Measurements from ENCODE around the gene CRYBG1.

Gene CRYBG1

GRCh38 chr6:106421496-106421895 lies 61.0 kb downstream of the CRYBG1 start:
- no peak for DNase-seq (ENCODE audit: low read depth)

DNA sequence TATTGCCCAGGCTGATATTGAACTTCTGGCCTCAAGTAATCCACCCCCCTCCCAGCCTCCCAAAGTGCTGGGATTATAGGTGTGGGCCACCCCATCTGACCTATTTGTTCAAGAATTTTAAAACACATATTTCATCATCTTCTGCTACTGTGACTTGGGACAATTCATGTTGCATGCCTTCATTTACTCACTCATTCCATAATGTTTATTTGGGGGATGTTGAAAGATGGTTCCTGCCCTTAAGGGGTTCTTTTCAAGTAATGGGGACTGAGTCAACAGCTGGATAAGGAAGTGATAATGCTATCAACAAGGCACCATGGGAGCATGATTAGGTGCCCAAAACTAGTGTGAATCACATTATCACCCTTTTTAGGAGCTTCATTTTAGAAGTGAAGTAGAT lies 62.0 kb downstream of the CRYBG1 start:
- DNase-seq (ENCODE audit: low read depth), result no peak

DNA sequence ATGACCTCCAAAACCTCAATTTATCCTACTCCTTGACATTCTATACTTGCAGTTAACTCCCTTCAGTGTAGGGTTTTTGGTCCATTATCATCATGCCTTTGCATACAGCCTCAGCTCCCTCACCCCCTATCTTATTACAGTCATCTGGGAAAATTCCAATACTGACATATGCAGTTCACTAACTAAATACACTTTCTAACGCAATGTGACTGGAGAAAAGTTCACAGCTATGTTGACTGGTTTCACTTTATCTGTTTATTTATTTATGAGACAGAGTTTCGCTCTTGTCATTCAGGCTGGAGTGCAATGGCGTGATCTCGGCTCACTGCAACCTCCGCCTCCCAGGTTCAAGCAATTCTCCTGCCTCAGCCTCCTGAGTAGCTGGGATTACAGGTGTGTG lies 64.9 kb downstream of the CRYBG1 start:
- DNase-seq (ENCODE audit: low read depth), result no peak

DNA sequence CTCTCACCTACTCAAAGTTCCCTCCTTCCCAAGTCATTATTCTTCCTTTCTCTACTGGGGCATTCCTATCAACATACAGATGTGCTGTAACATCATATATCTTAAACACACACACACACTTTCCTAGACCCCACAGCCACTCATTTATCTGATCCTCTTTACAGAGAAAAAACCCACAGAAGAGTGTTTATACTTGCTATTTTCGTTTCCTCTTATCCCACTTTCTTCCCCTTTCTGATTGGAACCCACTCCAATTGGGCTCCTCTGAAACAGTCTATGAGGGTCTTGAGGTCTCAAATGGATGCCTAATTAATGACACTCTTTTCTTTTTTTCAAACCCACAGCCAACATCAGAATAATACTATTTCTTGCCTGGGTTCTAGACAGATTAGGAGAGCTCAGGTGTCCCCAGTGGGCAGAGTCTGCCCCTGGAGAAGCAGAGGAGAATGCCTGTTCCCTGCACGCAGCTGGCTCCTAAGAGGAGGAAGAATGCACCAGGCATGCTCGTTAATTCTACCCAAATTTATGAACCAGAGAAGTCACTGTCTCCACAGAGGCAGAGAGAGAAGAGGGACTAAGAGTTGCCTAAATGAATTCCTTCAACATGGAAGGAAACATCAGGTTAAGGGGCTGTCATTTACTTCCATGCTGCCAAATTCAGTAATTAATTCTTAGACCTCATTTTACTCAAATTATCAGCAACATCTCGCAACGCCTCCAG lies 65.9 kb downstream of the CRYBG1 start:
- DNase-seq (ENCODE audit: low read depth), result no peak

DNA sequence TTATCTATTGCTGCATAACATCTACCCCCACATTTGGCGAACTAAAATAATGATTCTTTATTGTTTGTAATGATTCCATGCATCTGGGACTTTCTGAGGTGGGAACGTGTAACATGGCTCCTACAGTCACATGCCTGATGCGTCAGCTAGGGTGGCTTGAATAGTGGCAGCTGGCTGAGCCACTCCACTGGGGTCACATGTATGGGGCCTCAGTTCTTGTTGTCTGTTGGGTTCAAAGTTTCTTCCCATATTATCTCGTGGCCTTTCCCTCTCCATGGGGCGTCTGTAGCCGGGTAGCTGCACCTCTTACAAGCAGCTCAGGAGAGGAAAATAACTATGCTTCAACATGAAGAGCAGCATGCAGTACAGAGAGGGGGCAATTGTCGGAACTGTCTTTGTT lies 69.9 kb downstream of the CRYBG1 start:
- no peak for DNase-seq (ENCODE audit: low read depth)

DNA sequence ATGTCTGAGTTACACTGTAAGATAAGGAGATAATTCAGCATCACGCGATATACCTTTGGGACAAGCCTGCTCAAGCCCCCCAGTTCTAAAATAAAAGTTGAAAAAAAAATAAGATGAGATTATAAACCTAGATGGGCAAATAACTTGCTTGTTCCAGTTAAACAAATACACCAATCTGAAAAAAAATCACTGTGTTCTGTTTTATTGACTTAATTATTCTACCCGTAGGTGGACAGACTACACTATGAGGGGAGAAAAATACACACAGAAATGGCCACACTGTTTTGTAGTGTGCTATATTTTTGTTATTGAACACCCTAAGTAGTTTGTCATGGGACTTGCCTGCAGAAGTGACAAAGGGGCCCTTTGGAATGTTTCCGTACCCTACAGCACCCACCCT lies 70.9 kb downstream of the CRYBG1 start:
- DNase-seq (ENCODE audit: low read depth), result no peak

GRCh38 chr6:106431972-106432371 lies 71.5 kb downstream of the CRYBG1 start:
- no peak for DNase-seq (ENCODE audit: low read depth)

GRCh38 chr6:106434530-106434929 lies 74.0 kb downstream of the CRYBG1 start:
- no peak for DNase-seq (ENCODE audit: low read depth)

DNA sequence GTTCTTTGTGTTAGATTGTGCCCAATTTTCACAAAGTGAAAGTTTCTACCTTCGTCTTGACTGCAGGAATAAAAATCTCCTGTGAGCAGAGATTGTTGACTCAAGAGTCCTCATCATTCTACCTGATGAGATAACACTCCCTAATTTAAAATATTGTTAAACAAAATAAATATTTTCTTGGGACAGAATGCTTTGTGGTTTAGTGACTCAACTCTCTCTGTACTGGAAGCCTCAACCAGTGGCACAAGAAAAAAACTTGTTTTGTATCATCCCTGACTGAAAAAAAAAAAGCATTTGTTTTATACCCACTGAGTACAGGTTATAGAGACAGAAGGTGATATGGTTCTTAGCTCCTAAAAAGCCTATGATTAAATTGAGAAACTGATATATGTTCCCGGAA lies 78.9 kb downstream of the CRYBG1 start:
- no peak for DNase-seq (ENCODE audit: low read depth)

DNA sequence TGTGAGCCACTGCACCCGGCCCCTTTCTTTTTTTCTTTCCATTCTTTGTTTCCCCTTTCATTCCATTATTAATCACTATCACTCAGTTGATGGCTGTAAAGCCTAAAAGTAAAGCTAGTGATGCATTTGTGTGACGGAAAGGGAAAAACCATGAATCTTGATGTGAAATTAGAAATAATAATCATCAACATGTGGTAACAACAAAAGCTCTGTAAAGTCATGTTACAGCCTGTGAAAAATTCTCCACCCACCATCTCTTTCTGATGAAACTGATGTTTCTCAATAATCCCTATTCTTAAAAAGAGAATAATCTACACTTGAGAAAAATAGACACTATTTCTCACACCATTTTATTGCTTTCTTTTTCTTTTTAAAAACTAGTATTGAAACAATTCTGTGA lies 80.0 kb downstream of the CRYBG1 start:
- DNase-seq (ENCODE audit: low read depth), result no peak

DNA sequence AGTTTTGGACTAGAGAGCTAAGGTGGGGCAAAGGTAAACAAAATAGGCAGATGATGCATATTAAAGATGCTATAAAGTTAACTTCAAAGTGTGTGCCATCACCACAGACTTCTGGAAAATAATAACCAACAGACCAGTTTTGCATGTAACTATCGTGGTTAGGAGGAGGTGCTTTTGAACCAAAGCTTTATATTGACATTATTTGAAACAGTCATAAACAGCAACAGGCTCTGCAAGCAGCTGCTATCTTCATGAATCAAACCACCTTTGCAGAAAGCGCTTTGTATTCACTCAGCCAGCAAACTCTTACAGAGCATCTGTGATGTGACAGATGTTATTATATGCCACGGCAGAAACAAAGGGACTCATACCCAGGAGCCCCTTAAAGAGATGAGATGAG lies 81.9 kb downstream of the CRYBG1 start:
- no peak for DNase-seq (ENCODE audit: low read depth)

DNA sequence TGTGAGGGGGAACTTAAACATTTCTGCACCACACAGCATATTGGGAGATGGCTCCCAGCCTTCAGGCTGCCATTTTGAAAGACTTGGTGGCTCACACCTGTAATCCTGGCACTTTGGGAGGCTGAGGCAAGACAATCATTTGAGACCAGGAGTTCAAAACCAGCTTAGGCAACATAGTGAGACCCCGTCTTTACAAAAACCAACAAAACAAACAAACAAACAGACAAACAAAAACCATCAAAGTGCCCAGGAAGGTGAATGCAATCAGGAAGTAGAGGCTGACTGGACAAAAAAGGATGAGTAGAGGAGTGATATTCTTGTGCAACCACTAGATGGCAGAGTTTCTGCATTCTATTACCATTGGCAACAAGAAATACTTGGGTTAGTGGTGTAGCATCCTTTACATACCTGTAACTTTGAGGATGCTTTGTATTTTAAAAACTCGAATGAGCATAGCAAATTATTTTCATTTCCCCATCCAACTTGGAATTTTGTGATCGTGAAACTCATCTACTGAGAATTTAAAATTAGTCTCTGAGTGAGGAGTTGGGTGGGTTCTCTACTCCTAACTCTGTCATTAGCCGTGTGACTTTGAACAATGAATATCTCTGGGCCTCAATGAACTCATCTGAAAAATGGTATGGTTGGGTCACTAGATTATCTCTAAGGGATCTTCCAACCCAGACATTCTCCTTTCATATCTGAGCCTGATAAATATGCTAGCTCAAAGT lies 84.4 kb downstream of the CRYBG1 start:
- no peak for DNase-seq (ENCODE audit: low read depth)

DNA sequence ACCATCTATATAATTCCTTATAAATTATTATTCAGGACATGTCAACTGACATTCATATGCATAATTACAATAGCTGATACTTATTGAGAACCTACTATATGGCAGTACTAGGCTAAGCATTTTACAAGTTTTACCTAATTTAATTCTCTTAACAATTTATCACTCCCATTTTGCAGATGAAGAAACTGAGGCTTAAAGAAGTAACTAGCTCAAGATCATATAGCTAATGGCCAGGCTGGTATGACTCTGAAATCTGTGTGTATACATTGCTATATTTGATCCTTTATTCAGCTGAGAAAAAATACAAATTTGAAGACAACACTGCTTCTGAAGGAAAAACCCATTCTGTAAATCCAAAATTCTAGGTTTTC lies 85.0 kb downstream of the CRYBG1 start:
- DNase-seq (ENCODE audit: low read depth), result no peak

DNA sequence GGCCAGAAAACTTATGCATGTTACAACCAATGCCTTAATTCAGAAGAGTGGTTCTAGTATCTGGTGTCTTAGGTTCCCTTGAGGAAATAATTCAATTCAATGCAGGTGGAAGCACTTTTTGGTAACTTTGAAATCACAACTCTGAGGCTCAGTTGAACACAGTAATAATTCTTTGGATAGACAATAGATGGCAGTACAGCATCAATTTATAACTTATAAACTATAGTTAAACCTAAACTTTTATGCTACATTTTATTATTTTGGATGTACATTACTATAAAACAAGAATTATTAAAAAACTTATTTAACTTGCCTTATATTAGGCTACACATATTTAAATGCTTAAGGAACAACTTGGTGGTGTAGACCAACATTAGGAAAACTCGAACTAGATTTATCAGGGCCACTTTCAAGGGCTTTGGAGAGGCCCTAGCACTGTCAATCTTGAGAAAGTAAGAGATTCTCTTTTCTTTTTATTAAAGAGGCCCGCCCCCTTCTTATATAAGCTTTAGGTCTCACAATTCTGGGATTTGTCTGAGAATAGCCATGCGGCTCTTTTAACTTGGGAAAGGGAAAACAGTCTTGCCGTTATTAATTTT lies 85.9 kb downstream of the CRYBG1 start:
- DNase-seq (ENCODE audit: low read depth), result no peak

GRCh38 chr6:106446983-106447382 lies 86.5 kb downstream of the CRYBG1 start:
- no peak for DNase-seq (ENCODE audit: low read depth)

DNA sequence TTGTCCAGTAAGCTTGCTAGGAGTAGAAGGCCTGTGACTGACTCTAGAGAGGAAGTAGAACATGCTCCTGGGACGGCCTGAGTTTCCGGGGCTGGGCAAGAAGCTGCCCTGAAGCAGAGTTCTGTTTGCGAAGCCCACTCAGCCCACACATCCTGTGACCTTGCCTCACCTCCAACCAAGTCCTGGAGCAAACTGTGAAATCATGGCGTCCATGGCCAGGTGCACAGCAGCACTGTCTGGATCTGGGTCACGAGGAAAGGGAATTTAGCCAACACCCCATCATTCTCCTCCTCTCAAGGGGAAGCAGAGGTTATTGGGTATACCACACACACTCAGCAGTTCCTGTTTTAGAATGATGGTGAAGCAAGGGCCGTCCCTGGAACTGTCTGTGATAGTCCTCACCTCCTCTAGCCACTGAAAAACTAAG lies 87.5 kb downstream of the CRYBG1 start:
- DNase-seq (ENCODE audit: low read depth), result peak; percentile 1

DNA sequence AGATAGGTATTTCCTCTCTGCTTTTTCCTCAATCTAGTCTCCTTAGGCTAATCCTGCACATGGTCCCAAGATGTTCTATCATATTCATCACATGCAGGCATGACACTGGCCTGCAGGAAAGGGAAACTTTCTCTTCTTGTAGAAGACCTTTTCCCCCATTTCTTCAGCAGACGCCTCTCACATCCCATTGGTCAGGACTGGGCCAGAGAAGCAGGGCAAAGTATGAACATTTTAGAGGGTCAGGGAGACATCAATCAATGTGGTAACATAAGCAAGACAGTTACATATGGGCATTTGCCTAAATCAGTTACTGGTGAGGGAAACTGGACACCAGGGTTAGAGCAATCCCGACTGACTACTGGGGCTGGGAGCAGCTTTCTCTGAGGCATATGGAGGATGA lies 90.1 kb downstream of the CRYBG1 start:
- no peak for DNase-seq (ENCODE audit: low read depth)

DNA sequence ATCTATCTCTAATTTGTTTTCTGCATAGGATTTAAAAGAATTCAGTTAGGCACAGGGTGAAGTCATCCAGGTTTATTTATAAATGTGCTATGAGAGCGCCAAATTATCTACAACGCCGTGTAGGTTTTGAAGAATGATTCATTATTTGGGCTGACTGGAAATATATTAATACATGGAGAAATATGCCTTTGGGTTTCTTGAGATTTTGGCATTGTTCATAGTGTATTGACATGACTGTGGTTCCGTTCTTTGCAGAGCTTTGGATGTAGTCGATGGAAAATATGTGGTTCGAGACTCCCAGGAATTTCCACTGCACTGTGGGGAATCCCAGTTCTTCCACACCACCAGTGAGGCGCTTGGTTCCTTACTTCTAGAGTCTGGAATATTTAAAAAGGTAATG lies 90.9 kb downstream of the CRYBG1 start:
- no peak for DNase-seq (ENCODE audit: low read depth)

GRCh38 chr6:106452628-106453027 lies 92.1 kb downstream of the CRYBG1 start:
- DNase-seq (ENCODE audit: low read depth), result no peak

- no peak for DNase-seq (ENCODE audit: low read depth)
Observed at GRCh38 chr6:106453756-106454367, 93.3 kb downstream of the CRYBG1 start.

- no peak for DNase-seq (ENCODE audit: low read depth)
Observed at GRCh38 chr6:106456756-106457155, 96.2 kb downstream of the CRYBG1 start.

DNA sequence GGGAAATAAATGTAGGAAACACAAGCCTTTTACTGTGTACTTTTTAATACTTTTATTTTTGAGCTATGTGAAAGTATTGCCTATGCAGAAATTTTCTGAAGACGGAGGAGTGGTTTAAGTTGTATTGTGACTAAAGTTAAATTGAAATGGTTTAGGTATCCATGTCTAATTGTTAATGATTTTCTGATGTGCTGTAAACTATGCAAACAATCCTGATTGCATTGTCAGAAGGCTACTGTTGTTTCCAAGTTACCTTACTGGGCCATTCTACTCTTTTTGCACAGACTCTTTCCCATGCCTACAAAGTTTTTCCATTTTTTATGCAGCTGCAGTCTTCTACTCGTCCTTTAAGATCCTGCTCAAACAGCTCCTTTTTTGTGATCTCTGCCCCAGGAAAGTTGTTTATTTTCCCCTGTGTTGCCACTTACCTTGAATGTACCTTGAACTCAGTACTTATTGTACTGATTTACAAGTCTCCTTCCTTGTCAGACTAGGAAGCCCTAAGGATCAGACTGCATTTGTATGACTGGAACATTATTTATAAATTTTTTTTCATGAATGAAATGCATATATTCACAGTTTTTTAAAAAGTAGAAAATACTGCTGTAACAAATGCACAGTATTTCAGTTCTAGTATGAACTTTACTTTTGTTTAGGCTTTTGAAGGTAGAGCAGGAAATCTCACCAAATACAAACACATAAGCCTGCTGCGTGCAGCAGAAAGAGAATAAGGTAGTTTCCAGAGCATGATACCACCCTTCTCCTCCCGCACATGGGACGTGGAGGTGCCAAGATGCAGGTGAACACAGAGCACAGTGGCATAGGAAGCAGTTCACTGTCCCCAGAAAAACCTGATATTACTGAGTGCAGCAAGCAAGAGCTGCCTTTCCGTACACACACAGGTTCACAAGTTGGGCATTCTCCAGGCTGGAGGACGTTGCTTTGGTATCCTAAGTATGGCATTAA lies 97.8 kb downstream of the CRYBG1 start:
- no peak for DNase-seq (ENCODE audit: low read depth)
